WERI-Rb-1 (cell line): ENCODE measurements around the gene TBX10.
"Not testable (repeated sequence)": the region's sequence is repeated elsewhere in the genome, so short reads cannot be mapped to it uniquely, and the experiment has no call there.

Source experiments
- DNase-seq: peaks from one replicate; pipeline ENCODE4 v3.0.0-alpha.2; 2020
- H3K27ac ChIP-seq: fragments of 250-450 bp; sonication (Bioruptor Pico); 2 replicates; pipeline ENCODE4 v1.5.1; 2020; ENCODE audit warnings: mild to moderate bottlenecking, moderate library complexity
- H3K27me3 ChIP-seq: fragments of 250-450 bp; sonication (Bioruptor Pico); 2 replicates; pipeline ENCODE4 v1.5.1; 2021; ENCODE audit warnings: mild to moderate bottlenecking, low read depth, moderate library complexity; ENCODE audit not compliant: insufficient read depth, severe bottlenecking
- H3K36me3 ChIP-seq: fragments of 250-450 bp; sonication (Bioruptor Pico); 2 replicates; pipeline ENCODE4 v1.5.1; 2020; ENCODE audit warnings: mild to moderate bottlenecking, moderate library complexity
- H3K4me3 ChIP-seq: 2 replicates; pipeline ENCODE4 v1.5.1; 2011; ENCODE audit warnings: low read depth, mild to moderate bottlenecking, control low read depth, low read length
- H3K9me3 ChIP-seq: fragments of 250-450 bp; sonication (Bioruptor Pico); 2 replicates; pipeline ENCODE4 v1.5.1; 2021; ENCODE audit warnings: mild to moderate bottlenecking, moderate library complexity; ENCODE audit not compliant: severe bottlenecking
- CTCF ChIP-seq: IDR thresholded peaks from 2 replicates; pipeline ENCODE4 v1.5.1; 2011; ENCODE audit warnings: low read depth, mild to moderate bottlenecking, control low read depth, inconsistent platforms, low read length

TBX10 gene

GRCh38 chr11:67662142-67662834 lies 22.7 kb upstream of the TBX10 start:
- Histone ChIP-seq H3K9me3 (no peaks in the 10 kb centered on the region), H3K4me3 (no peak overlapping the region), H3K27ac (no peak overlapping the region), H3K27me3 (no peaks in the 10 kb centered on the region), H3K36me3 (no peaks in the 10 kb centered on the region)
- DNase-seq, result no peak
- TF ChIP-seq CTCF, result 0 out of 2 replicates have a peak, but pooled peaks have one; percentile 14

GRCh38 chr11:67660752-67661151 lies 21.2 kb upstream of the TBX10 start:
- H3K27me3 ChIP-seq, H3K27ac ChIP-seq, H3K9me3 ChIP-seq, DNase-seq, H3K36me3 ChIP-seq, H3K4me3 ChIP-seq: not testable (repeated sequence)

GRCh38 chr11:67659651-67660165 lies 20.1 kb upstream of the TBX10 start:
- H3K27ac ChIP-seq, H3K27me3 ChIP-seq, H3K36me3 ChIP-seq, H3K4me3 ChIP-seq, DNase-seq: not testable (repeated sequence)
- peaks cover 12% of the 10 kb centered on the region for H3K9me3 ChIP-seq

- no peak for TF ChIP-seq CTCF
- DNase-seq, result no peak
Measured at GRCh38 chr11:67657300-67657699, 17.7 kb upstream of the TBX10 start.

GRCh38 chr11:67656278-67656922 lies 16.8 kb upstream of the TBX10 start:
- Histone ChIP-seq H3K27me3 (no peaks in the 10 kb centered on the region), H3K4me3 (no peak overlapping the region), H3K36me3 (no peaks in the 10 kb centered on the region), H3K27ac (no peak overlapping the region), H3K9me3 (peaks cover 12% of the 10 kb centered on the region)
- DNase-seq, result no peak
- no peak for TF ChIP-seq CTCF

More at GRCh38 chr11:67657300-67657699, 17.7 kb upstream of the TBX10 start:
- Histone ChIP-seq H3K27ac (no peak overlapping the region), H3K27me3 (no peaks in the 10 kb centered on the region), H3K36me3 (no peaks in the 10 kb centered on the region), H3K4me3 (no peak overlapping the region), H3K9me3 (peaks cover 12% of the 10 kb centered on the region)

GRCh38 chr11:67654225-67654624 lies 14.7 kb upstream of the TBX10 start:
- no peaks in the 10 kb centered on the region for H3K36me3 ChIP-seq
- no peak for DNase-seq
- no peak overlapping the region for H3K4me3 ChIP-seq
- H3K27me3 ChIP-seq, result no peaks in the 10 kb centered on the region
- peaks cover 12% of the 10 kb centered on the region for H3K9me3 ChIP-seq
- no peak for TF ChIP-seq CTCF
- no peak overlapping the region for H3K27ac ChIP-seq
